ENCODE results near the gene MAGEB6. TPM values are rescaled to one million over a fixed set of nuclear protein-coding genes. Genes with fewer than 3 reads are reported as not detected.
"Not testable (repeated sequence)": the region's sequence is repeated elsewhere in the genome, so short reads cannot be mapped to it uniquely, and the experiment has no call there.

Gene MAGEB6
- total RNA-seq: not detected

GRCh38 chrX:26192204-26192603, at the start of gene MAGEB6:
TSS of gene MAGEB6 (plus strand) at chrX:26192440. CDS start at chrX:26193847, 1,407 bp downstream.
- no peak for DNase-seq

GRCh38 chrX:26146024-26146423, 46.2 kb upstream of the MAGEB6 start:
- DNase-seq: no peak

GRCh38 chrX:26160301-26160700, 31.9 kb upstream of the MAGEB6 start, which contains the start of gene MAGEB6B:
TSS of gene MAGEB6B (plus strand) at chrX:26160601. CDS start at chrX:26160601, 0 bp downstream.
- no peak for DNase-seq

- DNase-seq: no peak
Observed at GRCh38 chrX:26203561-26203960, 11.3 kb downstream of the MAGEB6 start.

- DNase-seq: not testable (repeated sequence)
Observed at GRCh38 chrX:26204717-26205116, 12.5 kb downstream of the MAGEB6 start.

- DNase-seq: no peak
Observed at GRCh38 chrX:26208012-26208411, 15.8 kb downstream of the MAGEB6 start.

- DNase-seq: no peak
Observed at GRCh38 chrX:26215869-26216268, 23.6 kb downstream of the MAGEB6 start, which contains the start of gene MAGEB5. TSS of gene MAGEB5 (plus strand) at chrX:26216169. CDS start at chrX:26217302, 1,133 bp downstream.

GRCh38 chrX:26219351-26219750, 27.1 kb downstream of the MAGEB6 start:
- no peak for DNase-seq

- DNase-seq: no peak
Observed at GRCh38 chrX:26234177-26234576, 41.9 kb downstream of the MAGEB6 start.

Other genes starting within 250 kb of the MAGEB6 start
- not detected for gene MAGEB18, start 54.1 kb upstream of the MAGEB6 start, total RNA-seq
- gene MAGEB6B, start 31.8 kb upstream of the MAGEB6 start, total RNA-seq: not detected
- gene MAGEB5, start 23.7 kb downstream of the MAGEB6 start, total RNA-seq: not detected

Measured in occipital lobe (tissue), 2 donors.